HEK293 (cell line): ENCODE measurements around the gene NUP210.

ENCODE experiments used
- CTCF ChIA-PET: fragments of 350-600 bp; formaldehyde crosslinking; extraction: SDS; loops from one replicate; lab custom pipeline; 2021; ENCODE audit warnings: antibody characterized with exemption; lab: Yijun Ruan, JAX
- POLR2A ChIA-PET: fragments of 300-600 bp; formaldehyde crosslinking; extraction: SDS; loops from one replicate; lab custom pipeline; 2020; ENCODE audit warnings: antibody characterized with exemption, inconsistent platforms; lab: Yijun Ruan, JAX
- H3K27ac ChIP-seq: fragments of 200-500 bp; sonication (Bioruptor generic); 2 replicates; pipeline ENCODE4 v1.5.1; 2014; ENCODE audit warnings: low read depth, low read length, control low read depth, inconsistent platforms; ENCODE audit errors: extremely low read depth
- H3K36me3 ChIP-seq, 2 experiments: fragments of 200-500 bp in 1 of 2; sonication (Bioruptor generic) in 1 of 2; 1 replicate in 1 of 2; 2 replicates in 1 of 2; pipeline ENCODE4 v1.5.1; 2014 to 2017; ENCODE audit warnings: inconsistent platforms in 2 of 2, low read length in 2 of 2; ENCODE audit not compliant: control insufficient read depth in 2 of 2, insufficient read depth in 1 of 2
- H3K4me1 ChIP-seq: fragments of 200-500 bp; sonication (Bioruptor generic); 2 replicates; pipeline ENCODE4 v1.5.1; 2014; ENCODE audit warnings: mild to moderate bottlenecking, low read length, inconsistent platforms; ENCODE audit not compliant: control insufficient read depth, insufficient read depth
- H3K4me3 ChIP-seq: 2 replicates; pipeline ENCODE4 v1.5.1; 2011; ENCODE audit warnings: low read depth, mild to moderate bottlenecking, control low read depth, low read length, moderate library complexity
- H3K9me3 ChIP-seq: fragments of 200-500 bp; sonication (Bioruptor generic); 2 replicates; pipeline ENCODE4 v1.5.1; 2014; ENCODE audit warnings: low read depth, low read length, inconsistent platforms; ENCODE audit not compliant: control insufficient read depth, insufficient read depth
- EGR2 ChIP-seq: fragments of 450-650 bp; formaldehyde crosslinking; IDR thresholded peaks from 2 replicates; pipeline ENCODE4 v1.5.1; 2016; ENCODE audit warnings: low read depth, missing biosample characterization, missing genetic modification characterization
- GLIS1 ChIP-seq: fragments of 450-650 bp; formaldehyde crosslinking; IDR thresholded peaks from 2 replicates; pipeline ENCODE4 v1.5.1; 2016; ENCODE audit warnings: missing biosample characterization, missing genetic modification characterization
- YY2 ChIP-seq: fragments of 450-650 bp; formaldehyde crosslinking; IDR thresholded peaks from 2 replicates; pipeline ENCODE4 v1.5.1; 2016; ENCODE audit warnings: missing biosample characterization, missing genetic modification characterization
- ZNF157 ChIP-seq: fragments of 450-650 bp; formaldehyde crosslinking; IDR thresholded peaks from 2 replicates; pipeline ENCODE4 v1.5.1; 2016; ENCODE audit warnings: missing biosample characterization, missing genetic modification characterization
- ZNF202 ChIP-seq: fragments of 450-650 bp; formaldehyde crosslinking; IDR thresholded peaks from 2 replicates; pipeline ENCODE4 v1.5.1; 2016; ENCODE audit warnings: missing biosample characterization, missing genetic modification characterization, borderline replicate concordance
- ZNF354C ChIP-seq: fragments of 450-650 bp; formaldehyde crosslinking; IDR thresholded peaks from 2 replicates; pipeline ENCODE4 v1.5.1; 2016; ENCODE audit warnings: missing biosample characterization, missing genetic modification characterization, low read depth, borderline replicate concordance
- ZNF362 ChIP-seq: fragments of 450-650 bp; formaldehyde crosslinking; IDR thresholded peaks from 2 replicates; pipeline ENCODE4 v1.5.1; 2016; ENCODE audit warnings: missing biosample characterization, missing genetic modification characterization
- ZNF426 ChIP-seq: fragments of 450-650 bp; formaldehyde crosslinking; IDR thresholded peaks from 2 replicates; pipeline ENCODE4 v1.5.1; 2017; ENCODE audit warnings: missing biosample characterization, missing genetic modification characterization, mild to moderate bottlenecking, inconsistent platforms, moderate library complexity
- ZNF501 ChIP-seq: fragments of 450-650 bp; formaldehyde crosslinking; IDR thresholded peaks from 2 replicates; pipeline ENCODE4 v1.5.1; 2016; ENCODE audit warnings: missing biosample characterization, missing genetic modification characterization
- ZNF585B ChIP-seq: fragments of 450-650 bp; formaldehyde crosslinking; IDR thresholded peaks from 2 replicates; pipeline ENCODE4 v1.5.1; 2016; ENCODE audit warnings: missing biosample characterization, missing genetic modification characterization
- ZNF670 ChIP-seq: fragments of 450-650 bp; formaldehyde crosslinking; IDR thresholded peaks from 2 replicates; pipeline ENCODE4 v1.5.1; 2016; ENCODE audit warnings: missing biosample characterization, missing genetic modification characterization, low read depth
- ZNF701 ChIP-seq: fragments of 450-650 bp; formaldehyde crosslinking; IDR thresholded peaks from 2 replicates; pipeline ENCODE4 v1.5.1; 2016; ENCODE audit warnings: missing biosample characterization, missing genetic modification characterization
- ZNF777 ChIP-seq: fragments of 450-650 bp; formaldehyde crosslinking; IDR thresholded peaks from 2 replicates; pipeline ENCODE4 v1.5.1; 2017; ENCODE audit warnings: missing biosample characterization, missing genetic modification characterization, borderline replicate concordance
- ZSCAN30 ChIP-seq: fragments of 450-650 bp; IDR thresholded peaks from 2 replicates; pipeline ENCODE4 v1.5.1; 2018; ENCODE audit warnings: missing biosample characterization, mild to moderate bottlenecking, missing genetic modification characterization, moderate library complexity
- TF ChIP-seq, protein P1 (sequence below): fragments of 450-650 bp; formaldehyde crosslinking; IDR thresholded peaks from 2 replicates; pipeline ENCODE4 v1.5.1; 2017; ENCODE audit warnings: missing biosample characterization, mild to moderate bottlenecking, missing genetic modification characterization, moderate library complexity
- TF ChIP-seq, protein P2 (sequence below): fragments of 450-650 bp; formaldehyde crosslinking; IDR thresholded peaks from 2 replicates; pipeline ENCODE4 v1.5.1; 2016; ENCODE audit warnings: missing biosample characterization, missing genetic modification characterization

The NUP210 gene

DNA sequence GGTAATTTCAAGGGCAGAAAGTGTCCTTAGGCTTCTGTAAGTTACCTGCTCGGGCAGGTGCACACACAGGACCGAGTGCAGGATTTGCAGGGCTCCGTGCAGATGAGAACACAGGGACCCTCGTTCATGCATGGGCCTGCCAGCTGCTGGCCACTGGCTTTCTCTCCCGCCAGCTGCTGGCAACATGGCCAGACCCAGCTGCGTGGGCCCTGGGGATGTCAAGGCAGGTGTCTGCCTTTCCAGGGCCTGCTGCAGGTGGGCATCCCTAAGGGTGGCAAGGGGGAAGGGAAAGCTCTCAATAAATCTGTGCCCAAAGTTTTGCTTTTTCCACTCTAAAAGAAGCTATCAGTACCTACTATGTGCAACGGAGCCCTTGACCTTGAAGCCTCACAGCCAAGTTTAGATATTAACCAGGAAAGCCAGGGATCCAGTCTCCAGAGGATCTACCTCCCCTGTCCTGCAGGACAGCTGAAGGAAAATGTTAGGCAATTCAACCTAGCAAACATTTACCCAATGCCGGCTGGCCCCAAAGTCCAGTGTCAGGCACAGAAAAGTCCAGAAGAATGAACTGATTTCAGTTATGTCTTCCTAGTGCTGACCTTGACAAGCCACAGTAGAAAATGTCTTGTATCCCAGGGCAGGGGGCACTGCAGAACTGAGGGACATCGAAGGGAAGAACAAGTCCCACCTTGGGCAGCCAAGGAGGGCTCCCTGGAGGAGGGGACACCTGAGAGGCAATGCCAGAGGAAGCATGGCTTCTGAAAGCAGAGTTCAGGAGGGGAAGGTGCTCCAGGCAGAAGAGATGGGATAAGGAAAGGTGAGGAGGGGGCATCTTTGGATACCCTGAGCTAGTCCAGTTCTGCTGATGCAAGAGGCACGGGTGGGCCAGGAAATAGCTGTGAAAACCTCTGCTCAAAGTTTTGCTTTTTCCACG, 26.4 kb downstream of the NUP210 start:
- H3K9me3 ChIP-seq, result no peaks in the 10 kb centered on the region
- POLR2A ChIA-PET, result no interaction called here
- no peaks in the 10 kb centered on the region for H3K4me1 ChIP-seq
- H3K27ac ChIP-seq, result no peak overlapping the region
- no peak overlapping the region for H3K4me3 ChIP-seq
- CTCF ChIA-PET, result interaction anchor here (2.0 kb wide), 1 partner anchor 59 kb away, joined by 9 read pairs; no protein-coding TSS in a partner anchor
- TF ChIP-seq YY2 (tag by site-specific recombination), result no peak
- no peak for TF ChIP-seq EGR2 (tag by site-specific recombination)
- TF ChIP-seq ZNF157 (tag by site-specific recombination), result no peak
- TF ChIP-seq, protein P1, sequence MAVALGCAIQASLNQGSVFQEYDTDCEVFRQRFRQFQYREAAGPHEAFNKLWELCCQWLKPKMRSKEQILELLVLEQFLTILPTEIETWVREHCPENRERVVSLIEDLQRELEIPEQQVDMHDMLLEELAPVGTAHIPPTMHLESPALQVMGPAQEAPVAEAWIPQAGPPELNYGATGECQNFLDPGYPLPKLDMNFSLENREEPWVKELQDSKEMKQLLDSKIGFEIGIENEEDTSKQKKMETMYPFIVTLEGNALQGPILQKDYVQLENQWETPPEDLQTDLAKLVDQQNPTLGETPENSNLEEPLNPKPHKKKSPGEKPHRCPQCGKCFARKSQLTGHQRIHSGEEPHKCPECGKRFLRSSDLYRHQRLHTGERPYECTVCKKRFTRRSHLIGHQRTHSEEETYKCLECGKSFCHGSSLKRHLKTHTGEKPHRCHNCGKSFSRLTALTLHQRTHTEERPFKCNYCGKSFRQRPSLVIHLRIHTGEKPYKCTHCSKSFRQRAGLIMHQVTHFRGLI (tag by site-specific recombination), result no peak
- TF ChIP-seq ZNF585B (tag by site-specific recombination), result no peak
- no peak for TF ChIP-seq ZNF670 (tag by site-specific recombination)
- TF ChIP-seq ZNF354C (tag by site-specific recombination), result no peak
- TF ChIP-seq ZNF701 (tag by site-specific recombination), result no peak
- TF ChIP-seq ZNF362 (tag by site-specific recombination), result no peak
- no peak for TF ChIP-seq ZNF202 (tag by site-specific recombination)
- TF ChIP-seq ZNF426 (tag by site-specific recombination), result no peak
- no peak for TF ChIP-seq ZNF777 (tag by site-specific recombination)
- TF ChIP-seq ZSCAN30 (tag by site-specific recombination), result no peak
- no peak for TF ChIP-seq ZNF501 (tag by site-specific recombination)
- H3K36me3 ChIP-seq, result peaks cover 22 to 96% of the 10 kb centered on the region in 2 experiments; a peak in 2 of 3 replicates

DNA sequence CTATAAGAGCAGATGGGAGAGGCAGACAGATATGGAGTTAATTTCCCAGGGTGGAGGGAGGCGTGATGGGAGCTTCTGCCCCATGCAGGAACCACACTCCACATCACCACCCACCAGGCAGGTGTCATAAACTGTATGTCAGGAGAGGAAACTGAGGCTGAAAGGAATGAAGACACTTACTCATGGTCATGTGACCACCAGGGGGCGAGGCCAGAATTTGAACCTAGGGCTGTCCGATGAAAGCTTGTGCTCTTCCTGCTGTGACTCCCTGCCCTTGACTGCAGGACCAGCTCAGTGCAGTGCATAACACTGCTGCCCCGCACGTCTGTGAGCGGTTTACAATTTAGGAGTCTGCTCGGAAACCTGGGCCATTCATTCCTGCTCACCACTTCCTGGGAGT, 28.8 kb downstream of the NUP210 start:
- H3K4me1 ChIP-seq, result no peaks in the 10 kb centered on the region
- H3K36me3 ChIP-seq, result peaks cover 11 to 100% of the 10 kb centered on the region in 2 experiments; a peak in 2 of 3 replicates
- TF ChIP-seq, protein P2, sequence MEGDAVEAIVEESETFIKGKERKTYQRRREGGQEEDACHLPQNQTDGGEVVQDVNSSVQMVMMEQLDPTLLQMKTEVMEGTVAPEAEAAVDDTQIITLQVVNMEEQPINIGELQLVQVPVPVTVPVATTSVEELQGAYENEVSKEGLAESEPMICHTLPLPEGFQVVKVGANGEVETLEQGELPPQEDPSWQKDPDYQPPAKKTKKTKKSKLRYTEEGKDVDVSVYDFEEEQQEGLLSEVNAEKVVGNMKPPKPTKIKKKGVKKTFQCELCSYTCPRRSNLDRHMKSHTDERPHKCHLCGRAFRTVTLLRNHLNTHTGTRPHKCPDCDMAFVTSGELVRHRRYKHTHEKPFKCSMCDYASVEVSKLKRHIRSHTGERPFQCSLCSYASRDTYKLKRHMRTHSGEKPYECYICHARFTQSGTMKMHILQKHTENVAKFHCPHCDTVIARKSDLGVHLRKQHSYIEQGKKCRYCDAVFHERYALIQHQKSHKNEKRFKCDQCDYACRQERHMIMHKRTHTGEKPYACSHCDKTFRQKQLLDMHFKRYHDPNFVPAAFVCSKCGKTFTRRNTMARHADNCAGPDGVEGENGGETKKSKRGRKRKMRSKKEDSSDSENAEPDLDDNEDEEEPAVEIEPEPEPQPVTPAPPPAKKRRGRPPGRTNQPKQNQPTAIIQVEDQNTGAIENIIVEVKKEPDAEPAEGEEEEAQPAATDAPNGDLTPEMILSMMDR (tag by site-specific recombination), result peak; percentile 40; the same call in 1 of the 2 replicates
- TF ChIP-seq GLIS1 (tag by site-specific recombination) (no peak), ZNF426 (tag by site-specific recombination) (no peak)
- H3K4me3 ChIP-seq, result no peak overlapping the region
- POLR2A ChIA-PET, result no interaction called here
- no peak overlapping the region for H3K27ac ChIP-seq
- CTCF ChIA-PET, result interaction anchor here (1.2 to 3.3 kb wide), 2 partner anchors 61 to 71 kb away, joined by 3 to 16 read pairs; no protein-coding TSS in a partner anchor
- H3K9me3 ChIP-seq, result no peaks in the 10 kb centered on the region
